ENCODE data around the gene PGLYRP3. TPM values are rescaled to one million over a fixed set of nuclear protein-coding genes. Genes with fewer than 3 reads are reported as not detected.

Gene PGLYRP3
- total RNA-seq, 1 experiment from 2014 or later = not detected

GRCh38 chr1:153336650-153337049 lies 23.9 kb upstream of the PGLYRP3 start:
- peaks cover 55% of the 10 kb centered on the region for H3K27me3 ChIP-seq (ENCODE audit: low read length)
- no TSS peak for BruUV-seq (replicated peaks)

GRCh38 chr1:153333902-153334301 lies 21.1 kb upstream of the PGLYRP3 start:
- BruUV-seq (replicated peaks) = no TSS peak
- Histone ChIP-seq H3K9me3 (ENCODE audit: low read length) (peaks cover 7% of the 10 kb centered on the region; the same call in 1 of the 2 replicates), H2AFZ (ENCODE audit: low read length) (no peak overlapping the region), H3K4me2 (ENCODE audit: low read length) (no peak overlapping the region), H3K4me3 (ENCODE audit: low read length) (no peak overlapping the region), H3K9ac (ENCODE audit: low read length) (no peak overlapping the region), H4K20me1 (ENCODE audit: low read length) (no peaks in the 10 kb centered on the region), H3K27ac (ENCODE audit: low read length) (no peak overlapping the region), H3K27me3 (ENCODE audit: low read length) (peaks cover 32% of the 10 kb centered on the region), H3K4me1 (ENCODE audit: insufficient read depth, low read length) (no peaks in the 10 kb centered on the region), H3F3A (ENCODE audit: low read length, unreplicated experiment) (no peaks in the 10 kb centered on the region), H3K36me3 (ENCODE audit: low read depth, low read length) (no peaks in the 10 kb centered on the region), H3K9me2 (replicated peaks; ENCODE audit: low read length) (no peaks in the 10 kb centered on the region), H3K79me2 (ENCODE audit: low read length) (no peaks in the 10 kb centered on the region)
- ChIA-PET CTCF (no interaction called here), POLR2A (ENCODE audit: unreplicated experiment) (no interaction called here)
- intact Hi-C loops (cut with micrococcal nuclease) = no loop called here
- DNase-seq = no peak
- no peak for TF ChIP-seq CTCF (conservative IDR thresholded peaks at IDR 0.05; ENCODE audit: low read depth, low read length)
- TF ChIP-seq EZH2phosphoT487 (IDR thresholded peaks at IDR 0.05; ENCODE audit: borderline replicate concordance, low read length) = no peak
- no peak for TF ChIP-seq EZH2 (IDR thresholded peaks at IDR 0.05; ENCODE audit: low read length, unreplicated experiment)
- ATAC-seq = no peak

More at GRCh38 chr1:153336650-153337049, 23.9 kb upstream of the PGLYRP3 start:
- H3K9ac ChIP-seq (ENCODE audit: low read length) = no peak overlapping the region
- DNase-seq (no peak), ATAC-seq (no peak)
- no peaks in the 10 kb centered on the region for H3K9me2 ChIP-seq (replicated peaks; ENCODE audit: low read length)
- H3K79me2 ChIP-seq (ENCODE audit: low read length) = no peaks in the 10 kb centered on the region
- POLR2A ChIA-PET (ENCODE audit: unreplicated experiment) = no interaction called here
- peaks cover under 1% of the 10 kb centered on the region; the same call in 1 of the 2 replicates for H3K9me3 ChIP-seq (ENCODE audit: low read length)
- TF ChIP-seq EZH2 (IDR thresholded peaks at IDR 0.05; ENCODE audit: low read length, unreplicated experiment) (no peak), CTCF (conservative IDR thresholded peaks at IDR 0.05; ENCODE audit: low read depth, low read length) (no peak)
- no peaks in the 10 kb centered on the region for H3K36me3 ChIP-seq (ENCODE audit: low read depth, low read length)
- no peak overlapping the region for H2AFZ ChIP-seq (ENCODE audit: low read length)
- CTCF ChIA-PET = no interaction called here
- no peak overlapping the region for H3K4me2 ChIP-seq (ENCODE audit: low read length)
- no peaks in the 10 kb centered on the region for H3K4me1 ChIP-seq (ENCODE audit: insufficient read depth, low read length)
- no peaks in the 10 kb centered on the region for H4K20me1 ChIP-seq (ENCODE audit: low read length)
- no peaks in the 10 kb centered on the region for H3F3A ChIP-seq (ENCODE audit: low read length, unreplicated experiment)
- no peak overlapping the region for H3K27ac ChIP-seq (ENCODE audit: low read length)
- H3K4me3 ChIP-seq (ENCODE audit: low read length) = no peak overlapping the region
- intact Hi-C loops (cut with micrococcal nuclease) = no loop called here

GRCh38 chr1:153324912-153325311 lies 12.2 kb upstream of the PGLYRP3 start:
- Histone ChIP-seq H3K27me3 (ENCODE audit: low read length) (peaks cover 43% of the 10 kb centered on the region), H2AFZ (ENCODE audit: low read length) (no peak overlapping the region), H4K20me1 (ENCODE audit: low read length) (no peaks in the 10 kb centered on the region), H3K27ac (ENCODE audit: low read length) (no peak overlapping the region), H3K4me1 (ENCODE audit: insufficient read depth, low read length) (no peaks in the 10 kb centered on the region), H3K9me3 (ENCODE audit: low read length) (no peaks in the 10 kb centered on the region), H3K9ac (ENCODE audit: low read length) (no peak overlapping the region), H3K4me3 (ENCODE audit: low read length) (no peak overlapping the region), H3K4me2 (ENCODE audit: low read length) (no peak overlapping the region), H3F3A (ENCODE audit: low read length, unreplicated experiment) (no peaks in the 10 kb centered on the region), H3K9me2 (replicated peaks; ENCODE audit: low read length) (no peaks in the 10 kb centered on the region), H3K79me2 (ENCODE audit: low read length) (no peaks in the 10 kb centered on the region), H3K36me3 (ENCODE audit: low read depth, low read length) (no peaks in the 10 kb centered on the region)
- no TSS peak for BruUV-seq (replicated peaks)
- no peak for DNase-seq
- ChIA-PET POLR2A (ENCODE audit: unreplicated experiment) (no interaction called here), CTCF (no interaction called here)
- ATAC-seq = no peak
- TF ChIP-seq EZH2phosphoT487 (IDR thresholded peaks at IDR 0.05; ENCODE audit: borderline replicate concordance, low read length) (no peak), CTCF (conservative IDR thresholded peaks at IDR 0.05; ENCODE audit: low read depth, low read length) (no peak), EZH2 (IDR thresholded peaks at IDR 0.05; ENCODE audit: low read length, unreplicated experiment) (no peak)
- intact Hi-C loops (cut with micrococcal nuclease) = no loop called here

All from PC-3 (cell line).